K562 (cell line): ENCODE data around the gene GALNT13. TPM values are rescaled to one million over a fixed set of nuclear protein-coding genes. Genes with fewer than 3 reads are reported as not detected.

Source experiments
- ATAC-seq: fragments of 200-7000 bp; cut with Tn5 transposase; 3 replicates; pipeline ENCODE4 v1.9.1; 2020; ENCODE audit warnings: moderate library complexity
- BruUV-seq: library from RNA; stranded (reverse); fragments of 400-500 nt; replicated peaks from 2 replicates; lab custom pipeline; 2021; lab: Mats Ljungman, UMichigan
- CTCF ChIA-PET: fragments of 300-600 bp; formaldehyde crosslinking; extraction: SDS; loops from one replicate; lab custom pipeline; 2021; ENCODE audit warnings: low intra/inter-chr PET ratio; lab: Yijun Ruan, JAX
- POLR2A ChIA-PET: fragments of 300-600, 350-650 bp; sonication (Branson Sonifier 250); formaldehyde crosslinking; extraction: SDS; loops from one replicate; lab custom pipeline; 2021; ENCODE audit warnings: antibody characterized with exemption, inconsistent platforms; lab: Yijun Ruan, JAX
- DNase-seq, 4 experiments: peaks; one replicate each; pipeline versions ENCODE4 v3.0.0 to v3.0.0-alpha.2; 2011 to 2018; ENCODE audit warnings: low spot score in 3 of 4, mixed read lengths in 3 of 4; ENCODE audit errors: extremely low read depth in 1 of 4
- FAIRE-seq: peaks from 2 replicates; lab custom pipeline; 2011; peaks lifted over from hg19 to GRCh38; lab: Jason Lieb, UNC
- H2AFZ ChIP-seq: 2 replicates; pipeline ENCODE4 v1.6.0; 2011; ENCODE audit warnings: low read depth, low read length, control low read depth, inconsistent platforms
- H3K27ac ChIP-seq: fragments of 200-600 bp; 3 replicates; pipeline ENCODE4 v1.8.0; 2011; ENCODE audit warnings: low read depth, mild to moderate bottlenecking, control low read depth, inconsistent platforms, low read length, moderate library complexity, mixed read lengths; ENCODE audit errors: extremely low read depth
- H3K27me3 ChIP-seq, 2 experiments: fragments of 300-600 bp in 1 of 2; 2 replicates in 1 of 2; 3 replicates in 1 of 2; pipeline versions ENCODE4 v1.6.0 to v1.8.0; 2011; ENCODE audit warnings: inconsistent platforms in 2 of 2, low read length in 2 of 2, mild to moderate bottlenecking in 1 of 2, mixed read lengths in 1 of 2, moderate library complexity in 1 of 2; ENCODE audit not compliant: control insufficient read depth in 2 of 2, insufficient read depth in 2 of 2
- H3K36me3 ChIP-seq: fragments of 300-600 bp; 3 replicates; pipeline ENCODE4 v1.8.0; 2011; ENCODE audit warnings: mild to moderate bottlenecking, low read length, inconsistent platforms; ENCODE audit not compliant: control insufficient read depth, insufficient read depth
- H3K4me1 ChIP-seq, 2 experiments: fragments of 200-600 bp in 1 of 2; replicated peaks in 1 of 2; 2 replicates in 1 of 2; 3 replicates in 1 of 2; pipeline versions ENCODE4 v1.5.1 to v1.8.0; 2011; ENCODE audit warnings: inconsistent platforms in 2 of 2, low read length in 2 of 2, mild to moderate bottlenecking in 1 of 2, mixed read lengths in 1 of 2, moderate library complexity in 1 of 2; ENCODE audit not compliant: control insufficient read depth in 2 of 2, insufficient read depth in 2 of 2
- H3K4me2 ChIP-seq: 2 replicates; pipeline ENCODE4 v1.6.1; 2011; ENCODE audit warnings: low read length, control low read depth, inconsistent platforms, mixed read lengths; ENCODE audit not compliant: insufficient read depth
- H3K4me3 ChIP-seq: fragments of 200-600 bp; sonication (generic), shearing (Covaris generic); 2 replicates; pipeline ENCODE4 v1.5.1; 2016; ENCODE audit warnings: control low read depth, inconsistent platforms
- H3K79me2 ChIP-seq: fragments of 200-600 bp; 3 replicates; pipeline ENCODE4 v1.8.0; 2011; ENCODE audit warnings: low read length, inconsistent platforms; ENCODE audit not compliant: control insufficient read depth, insufficient read depth
- H3K9ac ChIP-seq, 2 experiments: 2 replicates each; pipeline versions ENCODE4 v1.6.0 to v1.6.1; 2011; ENCODE audit warnings: low read depth in 2 of 2, low read length in 2 of 2, control low read depth in 1 of 2, inconsistent platforms in 1 of 2, mild to moderate bottlenecking in 1 of 2, mixed read lengths in 1 of 2; ENCODE audit not compliant: insufficient read depth in 1 of 2
- H3K9me1 ChIP-seq: one replicate; pipeline ENCODE4 v1.6.0; 2011; ENCODE audit warnings: inconsistent platforms, mild to moderate bottlenecking, low read length, moderate library complexity; ENCODE audit not compliant: control insufficient read depth, insufficient read depth
- H3K9me3 ChIP-seq: replicated peaks from 2 replicates; pipeline ENCODE4 v1.5.1; 2011; ENCODE audit warnings: low read depth, low read length, inconsistent platforms; ENCODE audit not compliant: control insufficient read depth, insufficient read depth
- H4K20me1 ChIP-seq: replicated peaks from 2 replicates; pipeline ENCODE4 v1.6.1; 2011; ENCODE audit warnings: low read length, inconsistent platforms, mixed read lengths; ENCODE audit not compliant: control insufficient read depth, insufficient read depth
- BHLHE40 ChIP-seq: IDR thresholded peaks from 2 replicates; pipeline ENCODE4 v1.6.1; 2011; ENCODE audit warnings: low read length, improper control_type of control experiment
- HEY1 ChIP-seq: fragments of 250-450 bp; sonication (Bioruptor Pico); IDR thresholded peaks from 2 replicates; pipeline ENCODE4 v1.5.0; 2020; ENCODE audit warnings: mild to moderate bottlenecking, moderate library complexity, borderline replicate concordance
- MCM3 ChIP-seq: fragments of 450-650 bp; IDR thresholded peaks from 2 replicates; pipeline ENCODE4 v1.6.1; 2016
- MYC ChIP-seq, 2 experiments: fragments of 250-450 bp in 1 of 2; sonication (Bioruptor Pico) in 1 of 2; IDR thresholded peaks; 2 replicates each; pipeline versions ENCODE4 v1.5.1 to v1.6.1; 2012 to 2021; ENCODE audit warnings: low read depth in 2 of 2, borderline replicate concordance in 1 of 2, improper control_type of control experiment in 1 of 2, low read length in 1 of 2, mild to moderate bottlenecking in 1 of 2, moderate library complexity in 1 of 2
- SMARCE1 ChIP-seq: fragments of 450-650 bp; IDR thresholded peaks from 2 replicates; pipeline ENCODE4 v1.7.1; 2016; ENCODE audit warnings: mild to moderate bottlenecking
- SREBF1 ChIP-seq: fragments of 150-350 bp; IDR thresholded peaks from 2 replicates; pipeline ENCODE4 v1.6.1; 2014; ENCODE audit warnings: antibody characterized with exemption, low read depth, low read length, borderline replicate concordance
- SRSF9 ChIP-seq: fragments of 200-400 bp; formaldehyde crosslinking; IDR thresholded peaks from 2 replicates; pipeline ENCODE4 v1.6.1; 2017; ENCODE audit warnings: low read depth, low read length, borderline replicate concordance
- TBL1XR1 ChIP-seq, 2 experiments: IDR thresholded peaks; 2 replicates each; pipeline ENCODE4 v1.6.1; 2012; ENCODE audit warnings: improper control_type of control experiment in 2 of 2, low read length in 2 of 2, mild to moderate bottlenecking in 1 of 2
- ZFPM2 ChIP-seq: fragments of 250-450 bp; sonication (Bioruptor Pico); IDR thresholded peaks from 2 replicates; pipeline ENCODE4 v1.5.1; 2022; ENCODE audit warnings: mild to moderate bottlenecking
- ZNF140 ChIP-seq: fragments of 250-450 bp; sonication (Bioruptor Pico); IDR thresholded peaks from 2 replicates; pipeline ENCODE4 v1.8.0; 2021; ENCODE audit warnings: moderate library complexity, mild to moderate bottlenecking, inconsistent platforms
- ZNF436 ChIP-seq: fragments of 250-450, 450-650 bp; sonication (Bioruptor Pico); formaldehyde crosslinking; IDR thresholded peaks from 2 replicates; pipeline ENCODE4 v1.7.0; 2020; ENCODE audit warnings: mild to moderate bottlenecking
- ZNF668 ChIP-seq: fragments of 250-450 bp; sonication (Bioruptor Pico); IDR thresholded peaks from 2 replicates; pipeline ENCODE4 v1.8.0; 2022; ENCODE audit warnings: mild to moderate bottlenecking, inconsistent platforms
- WGBS: fragments of 100-300 bp; shearing (Covaris generic); methylation state at CpG from one replicate; pipeline ENCODE4 v1.1.6; 2016; ENCODE audit warnings: low coverage, mixed read lengths; ENCODE audit not compliant: insufficient coverage; ENCODE audit errors: missing lambda C conversion rate; 5-methylcytosine and 5-hydroxymethylcytosine counted together
- in situ Hi-C: fragments of 300-500 bp; cut with MboI; formaldehyde crosslinking; loops from 4 replicates; pipeline ENCODE4 v1.15.0; 2018; ENCODE audit warnings: inconsistent platforms, mixed read lengths
- intact Hi-C: fragments of 100-400 bp; cut with micrococcal nuclease; formaldehyde crosslinking; loops from 2 replicates; pipeline ENCODE4 v1.14.2; 2022
- polyA plus RNA-seq, 8 experiments: library from polyadenylated mRNA; depleted of rRNA in 4 of 8; stranded (reverse) in 5 of 8; unstranded in 3 of 8; fragments of >200 nt; fragmentation: Nextera tagmentation in 2 of 8; fragmentation: Illumina TruSeq in 1 of 8; extraction: Ambion mirVana in 2 of 8; extraction: Trizol in 1 of 8; gene quantifications; 2 replicates each; pipeline versions ENCODE4 v1.2.1 to v1.2.3, GENCODE V29; 2011 to 2014; ENCODE audit warnings: inconsistent platforms in 1 of 8, missing spikeins in 1 of 8
- total RNA-seq, 7 experiments: library from RNA; depleted of rRNA in 6 of 7; stranded (reverse); fragments of >200 nt in 6 of 7; fragmentation: Illumina TruSeq in 2 of 7; extraction: Trizol in 2 of 7; gene quantifications; 2 replicates each; pipeline versions ENCODE4 v1.2.1 to v1.2.3, GENCODE V29; 2011 to 2021; ENCODE audit warnings: low replicate concordance in 1 of 7
- TF ChIP-seq, protein P1 (sequence below): fragments of 450-650 bp; formaldehyde crosslinking; IDR thresholded peaks from 2 replicates; pipeline ENCODE4 v1.4.0; 2020; ENCODE audit warnings: mild to moderate bottlenecking, moderate library complexity
- TF ChIP-seq, protein P2 (sequence below): sonication (generic); formaldehyde crosslinking; IDR thresholded peaks from 2 replicates; pipeline ENCODE4 v1.5.0; 2020; ENCODE audit warnings: missing genetic modification reagents

The GALNT13 gene
- total and polyA plus RNA-seq, 9 of the 15 experiments (the other 6 are each of a cell fraction or from before 2014, with no cell fraction given), result not detected

DNA sequence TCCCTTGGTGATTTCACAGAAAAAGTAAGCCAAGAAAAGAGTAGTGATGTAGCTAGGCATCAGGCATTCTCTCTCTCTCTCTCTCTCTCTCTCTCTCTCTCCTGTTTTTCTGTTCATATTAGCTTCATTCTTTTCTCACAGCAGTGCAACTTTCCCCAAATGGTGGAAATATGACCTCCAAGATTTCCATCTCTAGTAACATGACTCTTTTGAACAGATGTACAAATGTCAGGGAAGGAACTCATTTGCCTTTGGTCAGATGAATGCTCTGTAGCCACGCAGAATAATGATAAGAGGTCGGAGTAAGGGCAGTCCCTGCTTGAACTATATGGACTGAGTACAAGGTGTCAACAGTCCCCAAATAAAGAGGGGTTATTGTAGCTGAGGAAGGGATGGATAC lies 316.2 kb downstream of the GALNT13 start:
- Histone ChIP-seq H3K4me3 (no peak overlapping the region), H3K27ac (no peak overlapping the region), H3K4me2 (no peak overlapping the region), H3K36me3 (no peaks in the 10 kb centered on the region), H4K20me1 (no peaks in the 10 kb centered on the region), H3K9me1 (no peaks in the 10 kb centered on the region), H3K9me3 (no peaks in the 10 kb centered on the region), H3K9ac (no peak overlapping the region), H2AFZ (no peak overlapping the region), H3K27me3 (no peaks in the 10 kb centered on the region), H3K79me2 (no peaks in the 10 kb centered on the region), H3K4me1 (no peaks in the 10 kb centered on the region)
- POLR2A ChIA-PET, result no interaction called here
- DNase-seq (no peak), FAIRE-seq (no peak), ATAC-seq (no peak)
- CTCF ChIA-PET, result no interaction called here
- in situ Hi-C loops, result no loop called here
- 3% methylated on average over 2 of the region's 2 CpGs for WGBS
- intact Hi-C loops, result no loop called here
- no TSS peak for BruUV-seq
- TF ChIP-seq ZNF668 (CRISPR knock-in tag) (no peak), HEY1 (CRISPR knock-in tag) (no peak), MCM3 (no peak), TBL1XR1 (IDR thresholded peaks at IDR 0.05; ENCODE audit: low read length in 2 of 2) (no peak), ZNF140 (CRISPR knock-in tag) (no peak), SRSF9 (no peak), SREBF1 (no peak), BHLHE40 (no peak), ZNF436 (CRISPR knock-in tag) (no peak), MYC (IDR thresholded peaks at IDR 0.05; ENCODE audit: low read depth, low read length) (no peak), MYC (CRISPR knock-in tag; IDR thresholded peaks at IDR 0.05; ENCODE audit: borderline replicate concordance, low read depth) (no peak), ZFPM2 (CRISPR knock-in tag) (no peak), SMARCE1 (no peak)
- TF ChIP-seq, protein P1, sequence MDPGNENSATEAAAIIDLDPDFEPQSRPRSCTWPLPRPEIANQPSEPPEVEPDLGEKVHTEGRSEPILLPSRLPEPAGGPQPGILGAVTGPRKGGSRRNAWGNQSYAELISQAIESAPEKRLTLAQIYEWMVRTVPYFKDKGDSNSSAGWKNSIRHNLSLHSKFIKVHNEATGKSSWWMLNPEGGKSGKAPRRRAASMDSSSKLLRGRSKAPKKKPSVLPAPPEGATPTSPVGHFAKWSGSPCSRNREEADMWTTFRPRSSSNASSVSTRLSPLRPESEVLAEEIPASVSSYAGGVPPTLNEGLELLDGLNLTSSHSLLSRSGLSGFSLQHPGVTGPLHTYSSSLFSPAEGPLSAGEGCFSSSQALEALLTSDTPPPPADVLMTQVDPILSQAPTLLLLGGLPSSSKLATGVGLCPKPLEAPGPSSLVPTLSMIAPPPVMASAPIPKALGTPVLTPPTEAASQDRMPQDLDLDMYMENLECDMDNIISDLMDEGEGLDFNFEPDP, result no peak
- TF ChIP-seq, protein P2, sequence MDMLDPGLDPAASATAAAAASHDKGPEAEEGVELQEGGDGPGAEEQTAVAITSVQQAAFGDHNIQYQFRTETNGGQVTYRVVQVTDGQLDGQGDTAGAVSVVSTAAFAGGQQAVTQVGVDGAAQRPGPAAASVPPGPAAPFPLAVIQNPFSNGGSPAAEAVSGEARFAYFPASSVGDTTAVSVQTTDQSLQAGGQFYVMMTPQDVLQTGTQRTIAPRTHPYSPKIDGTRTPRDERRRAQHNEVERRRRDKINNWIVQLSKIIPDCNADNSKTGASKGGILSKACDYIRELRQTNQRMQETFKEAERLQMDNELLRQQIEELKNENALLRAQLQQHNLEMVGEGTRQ (CRISPR knock-in tag), result no peak
